Measurements from ENCODE around the gene PACSIN3. TPM values are rescaled to one million over a fixed set of nuclear protein-coding genes. Genes with fewer than 3 reads are reported as not detected.
A peak's percentile ranks its signal among the peaks of the same experiment; 100 is the strongest.

PACSIN3 gene
- total and polyA plus RNA-seq, 2 of the 13 experiments (the other 11 are each of a cell fraction or from before 2014, with no cell fraction given), result 47.9 to 93.3 TPM

GRCh38 chr11:47163193-47163592, 23.0 kb downstream of the PACSIN3 start:
- H3K4me3 ChIP-seq (replicated peaks in 1 of 3; ENCODE audit: insufficient read depth in 1 of 3, low read depth in 2 of 3, low read length in 3 of 3), result no peak overlapping the region
- H4K20me1 ChIP-seq (ENCODE audit: insufficient read depth, low read length), result peaks cover 10% of the 10 kb centered on the region; the same call in 1 of the 2 replicates
- peaks cover 26 to 41% of the 10 kb centered on the region in 2 experiments for H3K36me3 ChIP-seq (replicated peaks in 1 of 2; ENCODE audit: control insufficient read depth in 1 of 2, insufficient read depth in 2 of 2, low read length in 2 of 2)
- intact Hi-C loops (cut with micrococcal nuclease; ENCODE audit: unreplicated experiment), result no loop called here
- no peaks in the 10 kb centered on the region for H3K9me3 ChIP-seq (ENCODE audit: low read length)
- no TSS peak for BruUV-seq (replicated peaks)
- H3K27ac ChIP-seq (ENCODE audit: extremely low read length, insufficient read depth, low read length), result no peak overlapping the region
- H2AFZ ChIP-seq (ENCODE audit: low read length), result no peak overlapping the region
- 0 out of 2 replicates have a peak, but pooled peaks have one; percentile 14 for TF ChIP-seq POLR2AphosphoS5 (IDR thresholded peaks at IDR 0.05; ENCODE audit: low read depth, low read length)
- TF ChIP-seq RFX1 (IDR thresholded peaks at IDR 0.05), result no peak
- no peak for TF ChIP-seq PRPF4 (IDR thresholded peaks at IDR 0.05; ENCODE audit: low read depth, low read length, poor library complexity, severe bottlenecking)
- TF ChIP-seq SSRP1 (CRISPR knock-in tag; IDR thresholded peaks at IDR 0.05), result 0 out of 2 replicates have a peak, but pooled peaks have one; percentile 28
- TF ChIP-seq SCMH1 (CRISPR knock-in tag; IDR thresholded peaks at IDR 0.05; ENCODE audit: borderline replicate concordance), result no peak
- TF ChIP-seq, protein P1, sequence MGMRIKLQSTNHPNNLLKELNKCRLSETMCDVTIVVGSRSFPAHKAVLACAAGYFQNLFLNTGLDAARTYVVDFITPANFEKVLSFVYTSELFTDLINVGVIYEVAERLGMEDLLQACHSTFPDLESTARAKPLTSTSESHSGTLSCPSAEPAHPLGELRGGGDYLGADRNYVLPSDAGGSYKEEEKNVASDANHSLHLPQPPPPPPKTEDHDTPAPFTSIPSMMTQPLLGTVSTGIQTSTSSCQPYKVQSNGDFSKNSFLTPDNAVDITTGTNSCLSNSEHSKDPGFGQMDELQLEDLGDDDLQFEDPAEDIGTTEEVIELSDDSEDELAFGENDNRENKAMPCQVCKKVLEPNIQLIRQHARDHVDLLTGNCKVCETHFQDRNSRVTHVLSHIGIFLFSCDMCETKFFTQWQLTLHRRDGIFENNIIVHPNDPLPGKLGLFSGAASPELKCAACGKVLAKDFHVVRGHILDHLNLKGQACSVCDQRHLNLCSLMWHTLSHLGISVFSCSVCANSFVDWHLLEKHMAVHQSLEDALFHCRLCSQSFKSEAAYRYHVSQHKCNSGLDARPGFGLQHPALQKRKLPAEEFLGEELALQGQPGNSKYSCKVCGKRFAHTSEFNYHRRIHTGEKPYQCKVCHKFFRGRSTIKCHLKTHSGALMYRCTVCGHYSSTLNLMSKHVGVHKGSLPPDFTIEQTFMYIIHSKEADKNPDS (CRISPR knock-in tag; IDR thresholded peaks at IDR 0.05), result no peak
- TF ChIP-seq SOX6 (IDR thresholded peaks at IDR 0.05), result no peak
- TF ChIP-seq SOX6 (CRISPR knock-in tag; IDR thresholded peaks at IDR 0.05), result no peak
- TF ChIP-seq, protein P2, sequence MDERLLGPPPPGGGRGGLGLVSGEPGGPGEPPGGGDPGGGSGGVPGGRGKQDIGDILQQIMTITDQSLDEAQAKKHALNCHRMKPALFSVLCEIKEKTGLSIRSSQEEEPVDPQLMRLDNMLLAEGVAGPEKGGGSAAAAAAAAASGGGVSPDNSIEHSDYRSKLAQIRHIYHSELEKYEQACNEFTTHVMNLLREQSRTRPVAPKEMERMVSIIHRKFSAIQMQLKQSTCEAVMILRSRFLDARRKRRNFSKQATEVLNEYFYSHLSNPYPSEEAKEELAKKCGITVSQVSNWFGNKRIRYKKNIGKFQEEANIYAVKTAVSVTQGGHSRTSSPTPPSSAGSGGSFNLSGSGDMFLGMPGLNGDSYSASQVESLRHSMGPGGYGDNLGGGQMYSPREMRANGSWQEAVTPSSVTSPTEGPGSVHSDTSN (CRISPR knock-in tag; IDR thresholded peaks at IDR 0.05), result no peak
- TF ChIP-seq RBM22 (optimal IDR thresholded peaks at IDR 0.05; ENCODE audit: low read length), result peak; percentile 34
- no peak for TF ChIP-seq RFXANK (CRISPR knock-in tag; IDR thresholded peaks at IDR 0.05)
- no peak for TF ChIP-seq ZNF547 (CRISPR knock-in tag; IDR thresholded peaks at IDR 0.05)
- ChIA-PET POLR2A (interaction anchor here (0.6 to 1.5 kb wide), 4 partner anchors 10 to 100 kb away, joined by 3 to 6 read pairs (median 4); no protein-coding TSS in a partner anchor), CTCF (ENCODE audit: low intra/inter-chr PET ratio, low total read pairs) (interaction anchor here (5.3 kb wide), 1 partner anchor 274 kb away, joined by 52 read pairs; no protein-coding TSS in a partner anchor)
- FAIRE-seq (no peak), DNase-seq (ENCODE audit: low spot score) (no peak), ATAC-seq (no peak)
- 96% methylated on average over 3 of the region's 3 CpGs for WGBS (ENCODE audit: low lambda C conversion rate)
- H3K9ac ChIP-seq (ENCODE audit: insufficient read depth, low read depth, low read length), result no peak overlapping the region
- no peaks in the 10 kb centered on the region for H3K27me3 ChIP-seq (ENCODE audit: control insufficient read depth in 1 of 2, insufficient read depth in 2 of 2, low read length in 2 of 2)
- no peak overlapping the region for H3K4me2 ChIP-seq (ENCODE audit: low read depth, low read length)
- in situ Hi-C loops (cut with HindIII; ENCODE audit: extremely low pct_ligation_motif_present, low pct_unique_long_range_greater_than_20kb), result loop anchor here (5.0 kb wide), 1 partner anchor 276 kb away; no protein-coding TSS in a partner anchor
- H3K79me2 ChIP-seq (ENCODE audit: insufficient read depth, low read length), result peaks cover 3% of the 10 kb centered on the region
- H3K4me1 ChIP-seq (ENCODE audit: insufficient read depth, low read length), result peaks cover 21% of the 10 kb centered on the region
